Adrenal gland (tissue), 5 donors: ENCODE results near the gene CDC27.

Experiments used
- CTCF ChIP-seq, 6 experiments: fragments of 450-650 bp in 4 of 6; fragments of 200-600 bp in 2 of 6; sonication (generic) in 1 of 6; IDR thresholded peaks; 1 replicate in 5 of 6; 2 replicates in 1 of 6; pipeline versions ENCODE4 v1.5.1 to v1.8.0; 2016 to 2021; ENCODE audit warnings: antibody characterized with exemption in 6 of 6, mild to moderate bottlenecking in 2 of 6, moderate library complexity in 1 of 6
- POLR2A ChIP-seq, 2 donors: fragments of 450-650 bp; IDR thresholded peaks; one replicate each; pipeline ENCODE4 v1.6.1; 2017; ENCODE audit warnings: antibody characterized with exemption in 2 of 2, mild to moderate bottlenecking in 2 of 2, moderate library complexity in 1 of 2
- donor health status: DM: no; HTN: no; CAD: no.

GRCh38 chr17:47179141-47179540 is 10.0 kb downstream of the CDC27 start:
- TF ChIP-seq CTCF (IDR thresholded peaks at IDR 0.05) = no peak
- no peak for TF ChIP-seq POLR2A (IDR thresholded peaks at IDR 0.05)
